Measurements from ENCODE around the gene MOV10L1.
A peak's percentile ranks its signal among the peaks of the same experiment; 100 is the strongest.

GRCh38 chr22:50148991-50149721 lies 59.4 kb downstream of the MOV10L1 start:
- TF ChIP-seq POLR2AphosphoS5 (IDR thresholded peaks at IDR 0.05) (peak; percentile 40 to 61 (median 51)), POLR2A (IDR thresholded peaks at IDR 0.05) (no peak)

All from spleen (tissue), 3 donors.